GM12891 (cell line): Measurements from ENCODE around the gene ULK3.

Experiments used
- POLR2A ChIP-seq: IDR thresholded peaks from 2 replicates; pipeline ENCODE4 v1.6.1; 2011; ENCODE audit warnings: low read depth, low read length, control low read depth
- POLR2AphosphoS5 ChIP-seq: IDR thresholded peaks from 2 replicates; pipeline ENCODE4 v1.6.1; 2011; ENCODE audit warnings: low read depth, low read length, control low read depth
- SPI1 ChIP-seq: IDR thresholded peaks from 2 replicates; pipeline ENCODE4 v1.6.1; 2011; ENCODE audit warnings: low read depth, low read length, control low read depth

- no peak; the same call in 1 of the 2 replicates for TF ChIP-seq POLR2AphosphoS5
- TF ChIP-seq POLR2A = no peak
- 0 out of 2 replicates have a peak, but pooled peaks have one; percentile 1 for TF ChIP-seq SPI1
Measured at GRCh38 chr15:74872702-74873035, 29.7 kb upstream of the ULK3 start.
